SU-DHL-6 (cell line): ENCODE measurements around the gene PBX2.

Experiments
- EZH2phosphoT487 ChIP-seq: fragments of 200-600 bp; sonication (generic), shearing (Covaris generic); conservative IDR thresholded peaks from 2 replicates; pipeline ENCODE4 v1.6.1; 2018; ENCODE audit warnings: mild to moderate bottlenecking, antibody characterized with exemption, low read length, moderate library complexity, mixed read lengths
- TF ChIP-seq, protein P1 (sequence below): fragments of 200-600 bp; sonication (generic); IDR thresholded peaks from one replicate; pipeline ENCODE4 v1.5.1; 2017; ENCODE audit warnings: antibody characterized with exemption, mild to moderate bottlenecking, low read length, moderate library complexity; ENCODE audit not compliant: insufficient read depth, poor library complexity, severe bottlenecking

DNA sequence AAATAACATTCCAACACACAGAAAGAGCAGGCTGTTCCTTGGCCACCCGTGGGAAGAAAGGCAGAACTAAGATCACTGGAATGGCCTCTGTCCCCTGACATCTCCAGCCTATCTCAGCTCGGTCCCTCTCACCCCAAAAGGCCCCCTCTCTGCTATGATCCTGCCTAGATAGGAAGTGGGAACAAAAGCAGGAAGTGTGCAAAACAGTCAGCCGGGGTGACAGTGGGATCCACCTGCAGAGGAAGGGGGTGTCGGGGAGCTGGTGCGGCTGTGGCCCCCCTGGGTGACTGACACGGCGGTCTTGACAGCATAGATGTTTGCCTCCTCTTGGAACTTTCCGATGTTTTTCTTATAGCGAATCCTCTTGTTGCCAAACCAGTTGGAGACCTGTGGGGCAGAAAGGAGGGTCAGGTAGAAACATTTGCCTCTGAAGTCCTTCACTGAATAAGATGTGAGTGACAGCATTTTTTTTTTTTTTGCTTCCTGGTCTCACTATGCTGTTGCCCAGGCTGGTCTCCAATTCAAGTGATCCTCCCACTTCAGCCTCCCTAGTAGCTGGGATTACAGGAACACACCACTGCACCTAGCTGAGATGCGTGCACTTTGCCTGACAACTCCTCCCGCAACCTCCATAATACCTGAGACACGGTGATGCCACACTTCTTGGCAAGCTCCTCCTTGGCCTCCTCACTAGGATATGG, 2.8 kb downstream of the PBX2 start:
- TF ChIP-seq, protein P1, sequence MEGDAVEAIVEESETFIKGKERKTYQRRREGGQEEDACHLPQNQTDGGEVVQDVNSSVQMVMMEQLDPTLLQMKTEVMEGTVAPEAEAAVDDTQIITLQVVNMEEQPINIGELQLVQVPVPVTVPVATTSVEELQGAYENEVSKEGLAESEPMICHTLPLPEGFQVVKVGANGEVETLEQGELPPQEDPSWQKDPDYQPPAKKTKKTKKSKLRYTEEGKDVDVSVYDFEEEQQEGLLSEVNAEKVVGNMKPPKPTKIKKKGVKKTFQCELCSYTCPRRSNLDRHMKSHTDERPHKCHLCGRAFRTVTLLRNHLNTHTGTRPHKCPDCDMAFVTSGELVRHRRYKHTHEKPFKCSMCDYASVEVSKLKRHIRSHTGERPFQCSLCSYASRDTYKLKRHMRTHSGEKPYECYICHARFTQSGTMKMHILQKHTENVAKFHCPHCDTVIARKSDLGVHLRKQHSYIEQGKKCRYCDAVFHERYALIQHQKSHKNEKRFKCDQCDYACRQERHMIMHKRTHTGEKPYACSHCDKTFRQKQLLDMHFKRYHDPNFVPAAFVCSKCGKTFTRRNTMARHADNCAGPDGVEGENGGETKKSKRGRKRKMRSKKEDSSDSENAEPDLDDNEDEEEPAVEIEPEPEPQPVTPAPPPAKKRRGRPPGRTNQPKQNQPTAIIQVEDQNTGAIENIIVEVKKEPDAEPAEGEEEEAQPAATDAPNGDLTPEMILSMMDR: no peak
- TF ChIP-seq EZH2phosphoT487: no peak
